SK-N-MC (cell line): Measurements from ENCODE around the gene IARS2.
A peak's percentile ranks its signal among the peaks of the same experiment; 100 is the strongest.
"Not testable (repeated sequence)": the region's sequence is repeated elsewhere in the genome, so short reads cannot be mapped to it uniquely, and the experiment has no call there.

ENCODE experiments used
- DNase-seq: peaks from one replicate; pipeline ENCODE4 v3.0.0-alpha.2; 2011; ENCODE audit warnings: low read depth, low spot score
- H3K27ac ChIP-seq: fragments of 200-600 bp; sonication (generic); 2 replicates; pipeline ENCODE4 v1.5.1; 2016; ENCODE audit warnings: mixed run types
- H3K36me3 ChIP-seq: fragments of 200-600 bp; sonication (generic); 2 replicates; pipeline ENCODE4 v1.6.1; 2017; ENCODE audit warnings: antibody characterized with exemption, low read length, mixed read lengths; ENCODE audit not compliant: insufficient read depth
- H3K4me3 ChIP-seq: fragments of 200-600 bp; sonication (generic); 2 replicates; pipeline ENCODE4 v1.5.1; 2016
- H3K9ac ChIP-seq: fragments of 200-600 bp; sonication (generic); 2 replicates; pipeline ENCODE4 v1.8.0; 2017; ENCODE audit warnings: mixed run types, mixed read lengths; ENCODE audit not compliant: insufficient read length
- H3K9me3 ChIP-seq: fragments of 200-600 bp; sonication (generic); 2 replicates; pipeline ENCODE4 v1.6.1; 2017; ENCODE audit warnings: low read depth, mild to moderate bottlenecking, antibody characterized with exemption, low read length, moderate library complexity, mixed read lengths
- EZH2 ChIP-seq: fragments of 200-600 bp; sonication (generic); IDR thresholded peaks from one replicate; pipeline ENCODE4 v1.6.1; 2017; ENCODE audit warnings: antibody characterized with exemption
- FOXP2 ChIP-seq: optimal IDR thresholded peaks from 2 replicates; pipeline ENCODE3; 2011; ENCODE audit warnings: mild to moderate bottlenecking, moderate library complexity; ENCODE audit not compliant: insufficient read depth; ENCODE audit errors: extremely low read length, control extremely low read depth
- POLR2AphosphoS5 ChIP-seq: IDR thresholded peaks from 2 replicates; pipeline ENCODE4 v1.6.1; 2012; ENCODE audit warnings: mild to moderate bottlenecking, low read depth, low read length, borderline replicate concordance

IARS2 gene

DNA sequence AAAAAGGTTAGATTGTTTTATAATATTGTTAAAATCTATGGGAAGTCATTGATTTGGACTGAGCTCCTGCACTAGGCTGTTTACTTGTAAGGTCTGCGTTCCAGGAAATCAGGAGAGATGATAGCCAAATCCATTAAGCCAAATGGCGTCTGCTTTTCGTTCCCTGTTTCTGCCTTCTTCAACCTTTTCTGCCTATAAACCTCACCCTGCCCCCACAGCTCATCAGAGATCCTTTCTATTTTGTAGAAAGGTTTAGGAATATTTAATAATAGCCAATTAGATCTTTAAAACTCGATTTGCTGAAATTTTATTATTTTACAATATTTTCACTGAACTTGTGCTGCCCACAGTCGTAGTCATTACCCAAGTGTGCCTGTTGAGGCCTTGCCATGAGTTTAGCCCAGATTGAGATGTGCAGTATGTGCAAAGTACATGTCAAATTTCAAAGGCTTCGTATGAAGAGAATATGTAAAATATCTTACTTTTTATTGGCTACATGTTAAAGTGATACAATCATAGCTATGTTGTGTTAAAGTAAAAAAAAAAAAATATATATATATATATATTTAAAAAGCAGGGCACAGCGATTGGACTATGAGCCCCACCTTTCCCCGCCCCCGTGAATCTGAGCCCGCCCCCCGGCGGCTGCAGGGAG, 444 bp upstream of the IARS2 start:
- Histone ChIP-seq H3K9ac (no peak overlapping the region), H3K9me3 (no peaks in the 10 kb centered on the region), H3K4me3 (no peak overlapping the region), H3K27ac (0 out of 2 replicates have a peak overlapping the region, but pooled peaks have one; percentile 17), H3K36me3 (peaks cover 15% of the 10 kb centered on the region; the same call in 1 of the 2 replicates)
- no peak for DNase-seq
- no peak for TF ChIP-seq FOXP2
- TF ChIP-seq EZH2, result no peak
- TF ChIP-seq POLR2AphosphoS5, result no peak

GRCh38 chr1:220099826-220100225, 5.9 kb downstream of the IARS2 start:
- no peak for DNase-seq
- Histone ChIP-seq H3K36me3 (peaks cover 64% of the 10 kb centered on the region), H3K4me3 (no peak overlapping the region), H3K9me3 (no peaks in the 10 kb centered on the region), H3K27ac (no peak overlapping the region), H3K9ac (peak overlapping the region; percentile 35)
- TF ChIP-seq EZH2 (no peak), POLR2AphosphoS5 (no peak), FOXP2 (no peak)

DNA sequence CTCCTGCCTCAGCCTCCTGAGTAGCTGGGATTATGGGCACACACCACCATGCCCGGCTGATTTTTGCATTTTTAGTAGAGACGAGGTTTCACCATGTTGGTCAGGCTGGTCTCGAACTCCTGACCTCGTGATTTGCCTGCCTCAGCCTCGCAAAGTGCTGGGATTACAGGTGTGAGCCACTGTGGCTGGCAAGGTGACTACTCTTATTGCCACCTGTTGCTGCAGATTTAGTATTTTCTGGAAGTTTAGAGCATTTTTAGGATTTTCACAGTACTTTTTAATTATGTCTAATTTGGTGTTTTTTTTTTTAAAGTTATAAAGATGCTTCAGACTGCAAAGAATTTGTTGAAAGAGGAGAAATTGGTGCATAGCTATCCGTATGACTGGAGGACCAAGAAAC, 16.5 kb downstream of the IARS2 start:
- not testable (repeated sequence) for DNase-seq, H3K9ac ChIP-seq, H3K9me3 ChIP-seq, H3K27ac ChIP-seq, H3K4me3 ChIP-seq
- H3K36me3 ChIP-seq, result peaks cover 60% of the 10 kb centered on the region

- not testable (repeated sequence) for H3K9me3 ChIP-seq, H3K9ac ChIP-seq, DNase-seq, H3K27ac ChIP-seq, H3K4me3 ChIP-seq
- H3K36me3 ChIP-seq, result peaks cover 56% of the 10 kb centered on the region
These were observed 18.7 kb downstream of the IARS2 start for GRCh38 chr1:220112600-220112999.

DNA sequence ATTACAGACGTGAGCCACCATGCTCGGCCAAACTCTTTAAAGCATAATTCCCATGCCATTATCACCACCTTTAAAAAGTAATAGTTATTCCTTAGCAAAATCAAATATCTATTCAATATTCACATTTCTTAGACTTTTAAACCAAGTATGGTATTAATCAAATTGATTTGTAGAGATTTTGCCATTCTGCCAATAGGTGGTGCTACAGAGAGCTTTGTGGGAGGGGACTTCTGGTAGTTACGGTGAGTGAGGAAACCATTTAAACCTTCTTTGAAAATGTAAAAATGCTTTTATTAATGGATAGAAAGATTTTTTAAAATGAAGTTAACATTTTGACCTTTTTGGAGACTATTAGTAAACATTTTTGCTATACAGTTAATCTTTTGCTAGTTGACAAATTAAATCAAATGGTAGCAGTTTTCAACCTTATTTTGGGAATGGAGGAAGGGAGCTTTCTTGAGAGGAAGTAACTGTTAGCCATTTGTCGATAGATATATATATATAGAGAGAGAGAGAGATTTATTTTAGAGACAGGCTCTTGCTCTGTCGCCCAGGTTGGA, 19.3 kb downstream of the IARS2 start:
- no peak overlapping the region for H3K9ac ChIP-seq
- DNase-seq, result no peak
- H3K4me3 ChIP-seq, result no peak overlapping the region
- H3K27ac ChIP-seq, result no peak overlapping the region
- peaks cover 55% of the 10 kb centered on the region for H3K36me3 ChIP-seq
- TF ChIP-seq FOXP2, result no peak
- TF ChIP-seq EZH2, result no peak
- no peak for TF ChIP-seq POLR2AphosphoS5
- no peaks in the 10 kb centered on the region for H3K9me3 ChIP-seq

- Histone ChIP-seq H3K4me3 (no peak overlapping the region), H3K9me3 (no peaks in the 10 kb centered on the region), H3K9ac (no peak overlapping the region), H3K36me3 (peaks cover 29% of the 10 kb centered on the region), H3K27ac (no peak overlapping the region)
- DNase-seq, result no peak
- no peak for TF ChIP-seq EZH2
- no peak for TF ChIP-seq FOXP2
- no peak for TF ChIP-seq POLR2AphosphoS5
These were observed 25.1 kb downstream of the IARS2 start for GRCh38 chr1:220119043-220119512.

DNA sequence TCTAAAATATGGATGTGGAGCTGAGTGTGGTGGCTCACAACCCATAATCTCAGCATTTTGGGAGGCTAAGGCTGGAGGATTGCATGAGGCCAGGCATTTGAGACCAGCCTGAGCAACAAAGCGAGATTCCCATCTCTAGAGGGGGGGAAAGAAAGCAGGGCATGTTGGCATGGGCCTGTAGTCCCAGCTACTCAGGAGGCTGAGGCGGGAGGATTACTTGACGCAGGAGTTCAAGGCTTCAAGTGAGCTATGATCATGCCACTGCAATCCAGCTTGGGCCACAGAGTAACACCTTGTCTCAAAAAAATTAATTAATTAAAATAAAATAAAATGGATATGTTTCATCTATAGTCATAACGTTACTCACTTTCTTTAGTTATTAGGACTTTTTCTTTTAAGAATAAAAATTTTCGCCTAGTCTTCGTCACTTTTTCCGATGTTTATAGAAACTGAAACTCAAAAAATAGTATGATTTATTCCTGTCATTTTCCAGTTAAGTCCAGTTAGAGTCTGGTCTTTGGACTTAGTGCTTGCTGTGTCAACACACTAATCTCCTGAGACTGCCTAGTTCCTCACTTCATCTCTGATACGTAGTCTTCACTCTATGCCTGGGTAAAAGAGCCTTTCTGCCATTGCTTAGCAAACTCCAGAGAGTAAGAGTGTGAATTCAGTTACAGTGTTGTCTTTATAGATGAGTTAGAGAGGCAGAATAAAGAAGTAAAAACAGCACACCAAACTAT, 28.0 kb downstream of the IARS2 start:
- Histone ChIP-seq H3K9ac (no peak overlapping the region), H3K4me3 (no peak overlapping the region), H3K9me3 (no peaks in the 10 kb centered on the region), H3K27ac (no peak overlapping the region), H3K36me3 (peaks cover 14% of the 10 kb centered on the region)
- TF ChIP-seq FOXP2 (no peak), POLR2AphosphoS5 (no peak), EZH2 (no peak)
- DNase-seq, result no peak

- Histone ChIP-seq H3K4me3 (no peak overlapping the region), H3K9me3 (no peaks in the 10 kb centered on the region), H3K36me3 (peaks cover 18% of the 10 kb centered on the region), H3K27ac (no peak overlapping the region), H3K9ac (no peak overlapping the region)
- TF ChIP-seq POLR2AphosphoS5 (no peak), FOXP2 (no peak), EZH2 (no peak)
- DNase-seq, result no peak
These were observed 29.1 kb downstream of the IARS2 start for GRCh38 chr1:220123066-220123465.

GRCh38 chr1:220123889-220124288, 30.0 kb downstream of the IARS2 start:
- Histone ChIP-seq H3K9ac (no peak overlapping the region), H3K36me3 (peaks cover 25% of the 10 kb centered on the region), H3K27ac (no peak overlapping the region), H3K4me3 (no peak overlapping the region), H3K9me3 (no peaks in the 10 kb centered on the region)
- DNase-seq, result no peak
- TF ChIP-seq FOXP2 (no peak), POLR2AphosphoS5 (no peak), EZH2 (no peak)
